Measurements from ENCODE around the gene ZNF385A. TPM values are rescaled to one million over a fixed set of nuclear protein-coding genes. Genes with fewer than 3 reads are reported as not detected.
A peak's percentile ranks its signal among the peaks of the same experiment; 100 is the strongest.

ZNF385A gene
- total RNA-seq, 4 donors from 2014 or later: 24.2 to 38.9 (median 29.3) TPM

GRCh38 chr12:54415221-54415929 lies 30.8 kb upstream of the ZNF385A start:
- no peak for TF ChIP-seq POLR2A (IDR thresholded peaks at IDR 0.05)
- no peak for TF ChIP-seq CTCF (IDR thresholded peaks at IDR 0.05)
- 68 to 77% methylated on average over 4 of the region's 4 CpGs for WGBS, 2 donors
- H3K4me1 ChIP-seq: peaks cover 6 to 53% of the 10 kb centered on the region in 2 donors
- no peaks in the 10 kb centered on the region for H3K36me3 ChIP-seq
- H3K9me3 ChIP-seq: no peaks in the 10 kb centered on the region
- intact Hi-C loops (cut with DNase I): no loop called here
- no peaks in the 10 kb centered on the region for H3K27me3 ChIP-seq
- no peak overlapping the region for H3K4me3 ChIP-seq (replicated peaks in 1 of 3)
- DNase-seq: peak; percentile 29 to 45
- H3K27ac ChIP-seq: peak overlapping the region in 2 of 3 donors; percentile 46 to 84

GRCh38 chr12:54413284-54414190 lies 29.0 kb upstream of the ZNF385A start:
- Histone ChIP-seq H3K9me3 (no peaks in the 10 kb centered on the region), H3K4me1 (peaks cover 0 to 52% of the 10 kb centered on the region in 2 donors), H3K27me3 (no peaks in the 10 kb centered on the region), H3K36me3 (peaks cover 0 to 6% of the 10 kb centered on the region in 2 donors), H3K27ac (peak overlapping the region; percentile 41 to 66 (median 58)), H3K4me3 (replicated peaks in 1 of 3) (no peak overlapping the region)
- WGBS, 2 donors: 65 to 72% methylated on average over 9 of the region's 9 CpGs
- peak in 1 of 2 donors; percentile 43 for DNase-seq
- intact Hi-C loops (cut with DNase I): no loop called here
- TF ChIP-seq POLR2A (IDR thresholded peaks at IDR 0.05) (no peak), CTCF (IDR thresholded peaks at IDR 0.05) (no peak)

- WGBS, 2 donors: 77% methylated on average over 3 of the region's 3 CpGs
- intact Hi-C loops (cut with DNase I): no loop called here
- H3K27ac ChIP-seq: peak overlapping the region; percentile 33 to 66 (median 58)
- peaks cover 5 to 7% of the 10 kb centered on the region in 2 donors for H3K36me3 ChIP-seq
- no peak for DNase-seq
- peaks cover 0 to 57% of the 10 kb centered on the region in 2 donors for H3K4me1 ChIP-seq
- no peaks in the 10 kb centered on the region for H3K27me3 ChIP-seq
- TF ChIP-seq POLR2A (IDR thresholded peaks at IDR 0.05): no peak
- no peak overlapping the region for H3K4me3 ChIP-seq (replicated peaks in 1 of 3)
- no peaks in the 10 kb centered on the region for H3K9me3 ChIP-seq
These were observed 28.3 kb upstream of the ZNF385A start for GRCh38 chr12:54412786-54413185.

GRCh38 chr12:54412348-54412747 lies 27.8 kb upstream of the ZNF385A start:
- H3K27me3 ChIP-seq: no peaks in the 10 kb centered on the region
- DNase-seq: no peak
- H3K4me3 ChIP-seq (replicated peaks in 1 of 3): no peak overlapping the region
- 74 to 78% methylated on average over 4 of the region's 4 CpGs for WGBS, 2 donors
- H3K36me3 ChIP-seq: peaks cover 9 to 10% of the 10 kb centered on the region in 2 donors
- peaks cover 0 to 57% of the 10 kb centered on the region in 2 donors for H3K4me1 ChIP-seq
- H3K27ac ChIP-seq: peak overlapping the region in 2 of 3 donors; percentile 58 to 66
- no peaks in the 10 kb centered on the region for H3K9me3 ChIP-seq
- TF ChIP-seq POLR2A (IDR thresholded peaks at IDR 0.05) (no peak), CTCF (IDR thresholded peaks at IDR 0.05) (no peak)
- intact Hi-C loops (cut with DNase I): no loop called here

GRCh38 chr12:54411391-54412241 lies 27.1 kb upstream of the ZNF385A start:
- Histone ChIP-seq H3K4me1 (peaks cover 0 to 55% of the 10 kb centered on the region in 2 donors), H3K36me3 (peaks cover 12 to 17% of the 10 kb centered on the region in 2 donors), H3K27ac (peak overlapping the region in 2 of 3 donors; percentile 58 to 66), H3K4me3 (replicated peaks in 1 of 3) (no peak overlapping the region), H3K9me3 (no peaks in the 10 kb centered on the region), H3K27me3 (no peaks in the 10 kb centered on the region)
- 74 to 75% methylated on average over 6 to 7 of the region's 10 CpGs for WGBS, 2 donors
- no peak for TF ChIP-seq CTCF (IDR thresholded peaks at IDR 0.05)
- intact Hi-C loops (cut with DNase I): no loop called here
- peak in 1 of 2 donors; percentile 35 for DNase-seq

Measured in thyroid gland (tissue), 4 donors.